Gastrocnemius medialis (tissue), 4 donors: ENCODE measurements around the gene KIF12. TPM values are rescaled to one million over a fixed set of nuclear protein-coding genes. Genes with fewer than 3 reads are reported as not detected.

Source experiments
- ATAC-seq, 2 donors: fragments of 150-250 bp; one replicate each; pipeline ENCODE4 v1.9.1; 2016
- DNase-seq, 2 donors: peaks; one replicate each; pipeline ENCODE4 v3.0.0-alpha.2; 2019
- H3K27ac ChIP-seq, 4 donors: fragments of 200-600 bp; sonication (generic); 1 replicate in 1 of 4; 2 replicates in 3 of 4; pipeline ENCODE4 v1.5.1; 2016 to 2018; ENCODE audit warnings: mild to moderate bottlenecking in 2 of 4, moderate library complexity in 1 of 4
- H3K27me3 ChIP-seq, 3 donors: fragments of 200-600 bp; sonication (generic) in 2 of 3; 1 replicate in 1 of 3; 2 replicates in 2 of 3; pipeline versions ENCODE4 v1.5.1 to v1.6.0; 2016 to 2019; ENCODE audit warnings: mild to moderate bottlenecking in 1 of 3, moderate library complexity in 1 of 3
- H3K36me3 ChIP-seq, 2 donors: fragments of 200-600 bp; sonication (generic) in 1 of 2; one replicate each; pipeline ENCODE4 v1.5.1; 2017 to 2018
- H3K4me1 ChIP-seq, 2 donors: fragments of 200-600 bp; sonication (generic) in 1 of 2; one replicate each; pipeline ENCODE4 v1.5.1; 2016 to 2017; ENCODE audit warnings: mild to moderate bottlenecking in 2 of 2
- H3K4me3 ChIP-seq, 4 donors: fragments of 200-600 bp; sonication (generic) in 3 of 4; 1 replicate in 1 of 4; 2 replicates in 3 of 4; pipeline ENCODE4 v1.5.1; 2016 to 2019; ENCODE audit warnings: mild to moderate bottlenecking in 2 of 4
- H3K9me3 ChIP-seq, 3 donors: fragments of 200-600 bp; sonication (generic) in 2 of 3; 1 replicate in 1 of 3; 2 replicates in 2 of 3; pipeline ENCODE4 v1.5.1; 2016 to 2019
- CTCF ChIP-seq, 5 experiments: fragments of 450-650 bp in 3 of 5; fragments of 200-600 bp in 2 of 5; sonication (generic) in 2 of 5; IDR thresholded peaks in 4 of 5; conservative IDR thresholded peaks in 1 of 5; 1 replicate in 4 of 5; 2 replicates in 1 of 5; pipeline ENCODE4 v1.5.1; 2016 to 2019; ENCODE audit warnings: antibody characterized with exemption in 5 of 5, mild to moderate bottlenecking in 3 of 5, moderate library complexity in 3 of 5
- POLR2A ChIP-seq, 2 donors: fragments of 450-650 bp; IDR thresholded peaks; one replicate each; pipeline ENCODE4 v1.6.1; 2017; ENCODE audit warnings: antibody characterized with exemption in 2 of 2, mild to moderate bottlenecking in 2 of 2, moderate library complexity in 2 of 2
- in situ Hi-C, 4 donors: fragments of 200-750 bp; cut with MboI; loops; one replicate each; pipeline versions ENCODE4 v1.15.0 to v1.8.0; 2017; ENCODE audit warnings: low sequenced_read_pairs in 4 of 4
- intact Hi-C: fragments of 100-400 bp; cut with DNase I; formaldehyde crosslinking; loops from one replicate; pipeline ENCODE4 v1.15.1; 2023; ENCODE audit warnings: low total_unique reads
- total RNA-seq, 4 donors: library from RNA; depleted of rRNA; stranded (reverse); fragments of >200 nt; gene quantifications; one replicate each; pipeline versions ENCODE4 v1.1.0 to v1.2.3, GENCODE V29; 2016

Gene KIF12
- total RNA-seq, 4 donors from 2014 or later: not detected

- no peaks in the 10 kb centered on the region for H3K9me3 ChIP-seq
- no peak overlapping the region for H3K4me3 ChIP-seq
- TF ChIP-seq POLR2A (IDR thresholded peaks at IDR 0.05) (no peak), CTCF (IDR thresholded peaks at IDR 0.05 in 4 of 5, conservative IDR thresholded peaks at IDR 0.05 in 1 of 5) (no peak)
- intact Hi-C loops: no loop called here
- DNase-seq (no peak), ATAC-seq (no peak)
- peak overlapping the region in 1 of 4 donors; percentile 69 for H3K27ac ChIP-seq
- H3K36me3 ChIP-seq: no peaks in the 10 kb centered on the region
- peaks cover 0 to 6% of the 10 kb centered on the region in 2 donors for H3K4me1 ChIP-seq
- in situ Hi-C loops: loop anchor here in 1 of 4 donors (10.0 kb wide), 1 partner anchor 170 kb away; no protein-coding TSS in a partner anchor
- peaks cover 0 to 2% (median 0%) of the 10 kb centered on the region in 3 donors for H3K27me3 ChIP-seq
Observed at GRCh38 chr9:114114364-114114763, 15.3 kb upstream of the KIF12 start.

- Histone ChIP-seq H3K4me1 (peaks cover 0 to 6% of the 10 kb centered on the region in 2 donors), H3K36me3 (no peaks in the 10 kb centered on the region), H3K27ac (peak overlapping the region; percentile 49 to 69 (median 58)), H3K27me3 (peaks cover 0 to 2% (median 0%) of the 10 kb centered on the region in 3 donors), H3K4me3 (no peak overlapping the region), H3K9me3 (no peaks in the 10 kb centered on the region)
- intact Hi-C loops (no loop called here), in situ Hi-C loops (loop anchor here in 1 of 4 donors (10.0 kb wide), 1 partner anchor 172 kb away; no protein-coding TSS in a partner anchor)
- DNase-seq (peak; percentile 76 to 82), ATAC-seq (peak; percentile 82 to 87)
- no peak for TF ChIP-seq CTCF (IDR thresholded peaks at IDR 0.05 in 4 of 5, conservative IDR thresholded peaks at IDR 0.05 in 1 of 5)
- TF ChIP-seq POLR2A (IDR thresholded peaks at IDR 0.05): no peak
Observed at GRCh38 chr9:114112778-114113584, 13.9 kb upstream of the KIF12 start.

DNA sequence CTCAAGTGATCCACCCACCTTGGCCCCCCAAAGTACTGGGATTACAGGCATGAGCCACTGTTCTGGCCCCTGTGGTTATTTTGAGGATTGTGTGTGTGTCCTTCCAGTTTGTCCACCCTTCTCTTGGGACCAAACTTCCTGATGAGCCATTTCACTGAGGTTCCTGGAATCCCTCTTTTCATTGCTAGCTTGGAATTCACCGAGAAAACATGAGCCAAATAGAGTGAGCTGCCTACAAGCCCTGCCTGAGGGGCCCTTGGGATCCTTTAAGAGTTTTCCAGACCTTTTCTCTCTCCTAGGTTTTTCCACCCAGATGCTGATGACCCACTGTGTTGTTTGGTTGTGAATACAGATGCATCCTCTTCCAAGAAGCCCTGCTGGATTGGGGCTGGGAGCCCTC, 13.2 kb upstream of the KIF12 start:
- ATAC-seq: peak; percentile 14 to 15
- intact Hi-C loops: no loop called here
- H3K27ac ChIP-seq: peak overlapping the region; percentile 44 to 64 (median 47)

GRCh38 chr9:114110180-114110579, 11.1 kb upstream of the KIF12 start:
- no peaks in the 10 kb centered on the region for H3K9me3 ChIP-seq
- H3K36me3 ChIP-seq: no peaks in the 10 kb centered on the region
- no peak for DNase-seq
- no peak overlapping the region for H3K27ac ChIP-seq
- intact Hi-C loops (no loop called here), in situ Hi-C loops (loop anchor here in 1 of 4 donors (10.0 kb wide), 1 partner anchor 175 kb away; no protein-coding TSS in a partner anchor)
- no peaks in the 10 kb centered on the region for H3K27me3 ChIP-seq
- no peak for TF ChIP-seq POLR2A (IDR thresholded peaks at IDR 0.05)
- TF ChIP-seq CTCF (IDR thresholded peaks at IDR 0.05 in 4 of 5, conservative IDR thresholded peaks at IDR 0.05 in 1 of 5): no peak
- ATAC-seq: no peak
- peaks cover 0 to 6% of the 10 kb centered on the region in 2 donors for H3K4me1 ChIP-seq
- no peak overlapping the region for H3K4me3 ChIP-seq

More for the DNA sequence above, 13.2 kb upstream of the KIF12 start:
- no peak for TF ChIP-seq CTCF (IDR thresholded peaks at IDR 0.05 in 4 of 5, conservative IDR thresholded peaks at IDR 0.05 in 1 of 5)
- DNase-seq: no peak
- in situ Hi-C loops: loop anchor here in 1 of 4 donors (10.0 kb wide), 1 partner anchor 172 kb away; no protein-coding TSS in a partner anchor
- Histone ChIP-seq H3K4me3 (no peak overlapping the region), H3K36me3 (no peaks in the 10 kb centered on the region), H3K9me3 (no peaks in the 10 kb centered on the region), H3K27me3 (peaks cover 0 to 2% (median 0%) of the 10 kb centered on the region in 3 donors), H3K4me1 (peaks cover 0 to 6% of the 10 kb centered on the region in 2 donors)
